Glutamatergic neuron (in vitro differentiated cells): Measurements from ENCODE around the gene VAV2. TPM values are rescaled to one million over a fixed set of nuclear protein-coding genes. Genes with fewer than 3 reads are reported as not detected.

Source experiments
- DNase-seq: peaks from one replicate; pipeline ENCODE4 v3.0.0; 2022
- H3K27ac Mint-ChIP-seq: one replicate; pipeline ENCODE4 v1.8.0; 2020; ENCODE audit warnings: mild to moderate bottlenecking, mixed read lengths, inconsistent platforms; ENCODE audit not compliant: unreplicated experiment
- H3K27me3 Mint-ChIP-seq: one replicate; pipeline ENCODE4 v1.8.0; 2020; ENCODE audit warnings: mild to moderate bottlenecking, moderate library complexity, mixed read lengths, inconsistent platforms; ENCODE audit not compliant: unreplicated experiment
- H3K36me3 Mint-ChIP-seq: one replicate; pipeline ENCODE4 v1.8.0; 2020; ENCODE audit warnings: mild to moderate bottlenecking, mixed read lengths, inconsistent platforms; ENCODE audit not compliant: unreplicated experiment
- H3K4me1 Mint-ChIP-seq: one replicate; pipeline ENCODE4 v1.8.0; 2020; ENCODE audit warnings: mild to moderate bottlenecking, low read depth, mixed read lengths, inconsistent platforms; ENCODE audit not compliant: unreplicated experiment
- H3K4me3 Mint-ChIP-seq: one replicate; pipeline ENCODE4 v1.8.0; 2020; ENCODE audit warnings: mild to moderate bottlenecking, mixed read lengths, inconsistent platforms; ENCODE audit not compliant: unreplicated experiment
- H3K9me3 Mint-ChIP-seq: one replicate; pipeline ENCODE4 v1.8.0; 2020; ENCODE audit warnings: mild to moderate bottlenecking, moderate library complexity, mixed read lengths, inconsistent platforms; ENCODE audit not compliant: unreplicated experiment
- CTCF ChIP-seq: fragments of 200-600 bp; sonication (generic); IDR thresholded peaks from one replicate; pipeline ENCODE4 v1.5.0; 2021; ENCODE audit not compliant: partially characterized antibody, unreplicated experiment
- total RNA-seq: library from RNA; stranded (reverse); fragmentation: NEBNext Ultra II Directional; extraction: Animal tissue kit (Norgen Biotek cat#: 25700); gene quantifications from one replicate; pipeline ENCODE4 v1.2.1, GENCODE V29; 2021; ENCODE audit not compliant: unreplicated experiment

The VAV2 gene
- total RNA-seq, 1 donor from 2014 or later: 270 TPM

DNA sequence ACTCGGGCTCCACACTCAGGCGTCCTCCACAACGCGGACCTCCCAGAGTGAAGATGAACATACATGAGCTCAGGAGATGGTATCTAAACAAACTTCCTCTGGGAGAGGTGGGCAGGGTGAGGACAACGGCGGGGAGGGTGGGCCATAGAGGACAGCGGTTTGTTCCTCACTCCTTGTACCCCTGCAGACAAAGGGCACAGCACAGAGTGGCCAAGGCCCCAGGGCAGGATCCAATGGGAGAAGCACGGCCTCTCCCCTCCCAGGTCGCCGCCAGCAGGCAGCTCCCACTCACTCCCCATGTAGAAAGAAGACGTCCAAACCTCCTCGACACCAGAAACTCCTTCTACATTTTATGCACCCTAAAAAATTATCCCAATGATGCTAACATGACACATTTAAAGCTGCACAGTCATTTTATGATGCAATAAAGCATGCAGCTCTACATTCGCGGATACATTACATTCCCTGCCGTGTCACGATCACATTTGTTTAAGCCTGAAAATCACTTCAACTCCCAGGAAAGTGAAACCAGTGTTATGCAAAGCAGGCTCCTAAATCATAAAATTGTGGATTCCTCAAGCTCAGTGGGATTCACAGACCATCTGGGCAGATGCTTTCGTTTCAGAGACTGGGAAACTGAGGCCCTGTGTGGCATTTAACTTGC lies 166.4 kb downstream of the VAV2 start:
- Mint-ChIP-seq H3K27me3 (peaks cover 54% of the 10 kb centered on the region), H3K9me3 (peaks cover 56% of the 10 kb centered on the region), H3K27ac (peak overlapping the region; percentile 97), H3K4me1 (peaks cover 69% of the 10 kb centered on the region), H3K36me3 (peaks cover 5% of the 10 kb centered on the region), H3K4me3 (peak overlapping the region; percentile 67)
- TF ChIP-seq CTCF: no peak
- DNase-seq: no peak

GRCh38 chr9:133824802-133825186 lies 167.3 kb downstream of the VAV2 start:
- Mint-ChIP-seq H3K27ac (peak overlapping the region; percentile 99), H3K9me3 (peaks cover 58% of the 10 kb centered on the region), H3K27me3 (peaks cover 54% of the 10 kb centered on the region), H3K4me3 (no peak overlapping the region), H3K4me1 (peaks cover 68% of the 10 kb centered on the region), H3K36me3 (peaks cover 5% of the 10 kb centered on the region)
- no peak for TF ChIP-seq CTCF
- DNase-seq: peak; percentile 46

DNA sequence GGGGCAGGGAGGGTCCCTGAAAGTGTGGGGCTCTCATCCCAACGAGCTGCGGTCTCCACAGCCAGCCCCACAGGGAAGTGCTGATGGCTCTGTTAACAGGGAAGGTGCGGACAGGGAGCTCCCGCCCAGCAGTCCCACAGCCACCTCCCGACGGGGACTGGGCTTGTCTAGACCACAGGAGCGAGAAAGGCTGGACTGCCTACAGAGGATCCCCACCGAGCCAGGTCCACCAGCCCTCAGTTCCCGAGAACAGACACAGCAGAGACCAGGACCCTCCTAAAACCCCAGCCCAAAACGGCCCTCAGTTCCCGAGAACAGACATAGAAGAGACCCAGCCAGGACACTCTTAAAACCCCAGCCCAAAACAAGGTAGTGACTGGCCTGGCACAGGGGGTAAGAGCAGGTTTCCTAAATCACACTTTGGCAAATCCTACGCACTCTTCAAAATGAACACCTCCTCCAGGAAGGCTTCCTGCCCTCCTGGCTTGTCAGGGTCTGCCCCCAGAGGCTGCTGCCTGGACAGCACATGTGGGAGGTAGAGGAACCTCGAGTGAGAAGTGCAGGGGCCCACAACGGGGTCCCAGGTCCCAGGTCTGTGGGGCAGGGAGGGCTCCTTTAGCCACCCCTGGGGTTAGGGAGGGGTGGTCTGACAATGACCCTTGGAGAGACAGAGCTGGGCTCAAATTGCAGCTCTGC lies 167.9 kb downstream of the VAV2 start:
- peaks cover 67% of the 10 kb centered on the region for H3K4me1 Mint-ChIP-seq

DNA sequence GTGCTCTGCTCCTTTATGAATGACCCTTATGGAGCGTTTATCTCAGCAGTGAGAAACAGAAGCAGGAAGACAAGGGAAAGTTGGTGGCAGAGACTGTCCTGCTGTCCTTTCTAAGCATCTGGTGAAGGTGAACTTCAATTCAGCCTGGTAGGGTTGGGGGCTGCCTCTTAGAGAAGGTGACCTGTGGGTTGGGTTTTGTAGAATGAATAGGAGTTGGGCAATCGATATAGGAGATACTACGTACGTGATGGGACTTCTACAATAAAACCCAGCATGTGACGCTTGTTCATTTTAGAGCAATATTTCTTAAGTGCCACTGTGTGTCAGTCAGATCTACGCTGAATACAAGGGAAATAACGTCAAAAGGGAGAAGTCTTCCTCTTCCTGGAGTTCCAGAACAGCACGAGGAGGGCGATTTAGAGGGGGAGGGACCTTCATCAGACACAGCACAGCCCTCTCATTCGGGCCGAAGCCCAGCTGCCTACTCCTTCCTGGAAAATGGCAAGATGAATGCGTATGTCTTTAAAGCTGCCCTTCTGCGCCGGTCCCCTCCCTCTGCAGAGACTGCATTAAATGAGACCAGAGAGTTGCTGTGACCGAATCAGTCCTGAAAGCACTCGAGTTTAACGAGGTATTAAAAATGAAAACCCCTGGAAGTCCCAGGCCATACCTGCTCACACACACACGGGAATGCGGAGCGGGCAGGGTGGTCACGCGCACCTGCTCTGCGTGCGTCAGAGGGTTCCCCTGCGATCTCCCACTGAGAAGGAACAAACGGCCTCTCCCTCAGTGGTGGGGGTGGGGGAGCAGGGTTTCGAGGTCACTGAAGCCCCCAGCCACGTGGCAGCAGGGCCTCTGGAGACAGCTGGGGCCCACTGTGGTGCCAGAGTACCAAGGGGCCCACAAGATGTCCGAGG lies 168.7 kb downstream of the VAV2 start:
- H3K27ac Mint-ChIP-seq: peak overlapping the region; percentile 99
- peaks cover 46% of the 10 kb centered on the region for H3K27me3 Mint-ChIP-seq
- H3K4me3 Mint-ChIP-seq: peak overlapping the region; percentile 61
- TF ChIP-seq CTCF: no peak
- H3K36me3 Mint-ChIP-seq: peaks cover 5% of the 10 kb centered on the region
- H3K4me1 Mint-ChIP-seq: peaks cover 65% of the 10 kb centered on the region
- peaks cover 55% of the 10 kb centered on the region for H3K9me3 Mint-ChIP-seq
- no peak for DNase-seq

More for the DNA sequence above, 167.9 kb downstream of the VAV2 start:
- peaks cover 5% of the 10 kb centered on the region for H3K36me3 Mint-ChIP-seq
- peaks cover 50% of the 10 kb centered on the region for H3K27me3 Mint-ChIP-seq
- H3K27ac Mint-ChIP-seq: peak overlapping the region; percentile 99
- peaks cover 57% of the 10 kb centered on the region for H3K9me3 Mint-ChIP-seq
- no peak for TF ChIP-seq CTCF
- H3K4me3 Mint-ChIP-seq: no peak overlapping the region
- DNase-seq: no peak
